ENCODE data around the gene AHRR.

The AHRR gene

DNA sequence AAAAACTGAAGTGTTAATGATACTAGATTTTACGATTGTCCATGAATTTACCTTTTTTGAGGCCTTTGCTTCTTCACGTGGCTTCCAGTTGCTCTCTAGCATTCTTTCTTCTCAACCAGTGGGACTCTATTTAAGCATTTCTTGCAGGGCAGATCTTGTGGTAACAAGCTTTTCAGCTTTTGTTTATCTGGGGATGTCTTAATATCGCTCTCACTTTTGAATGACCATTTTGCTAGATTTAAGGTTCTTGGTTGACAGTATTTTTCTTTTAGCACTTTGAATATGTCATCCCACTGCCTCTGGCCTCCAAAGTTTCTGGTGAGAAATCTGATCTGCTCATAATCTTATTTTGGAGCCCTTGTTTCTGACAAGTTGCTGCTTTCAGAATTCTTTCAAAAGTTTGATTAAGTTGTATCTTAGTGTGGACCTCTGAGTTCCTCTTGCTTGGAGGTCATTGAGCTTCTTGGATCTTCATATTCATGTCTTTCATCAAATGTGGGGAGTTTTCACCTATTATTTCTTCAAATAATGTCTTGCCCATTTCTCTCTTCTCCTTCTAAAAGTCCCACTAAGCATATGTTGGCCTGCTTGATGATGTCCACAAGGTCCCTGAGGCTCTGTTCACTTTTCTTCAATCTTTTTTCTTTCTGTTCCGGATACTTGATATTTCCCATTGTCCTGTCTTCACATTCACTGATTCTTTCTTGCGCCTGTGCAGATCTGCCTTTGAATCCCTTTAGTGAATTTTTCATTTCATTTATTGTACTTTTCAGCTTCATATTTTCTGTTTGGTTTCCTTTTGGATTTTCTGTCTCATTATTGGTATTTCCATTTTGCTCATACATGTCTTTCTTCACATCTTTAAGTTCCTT, 130.3 kb downstream of the AHRR start:
- no peak for DNase-seq (ENCODE audit: low read depth, low spot score)

DNA sequence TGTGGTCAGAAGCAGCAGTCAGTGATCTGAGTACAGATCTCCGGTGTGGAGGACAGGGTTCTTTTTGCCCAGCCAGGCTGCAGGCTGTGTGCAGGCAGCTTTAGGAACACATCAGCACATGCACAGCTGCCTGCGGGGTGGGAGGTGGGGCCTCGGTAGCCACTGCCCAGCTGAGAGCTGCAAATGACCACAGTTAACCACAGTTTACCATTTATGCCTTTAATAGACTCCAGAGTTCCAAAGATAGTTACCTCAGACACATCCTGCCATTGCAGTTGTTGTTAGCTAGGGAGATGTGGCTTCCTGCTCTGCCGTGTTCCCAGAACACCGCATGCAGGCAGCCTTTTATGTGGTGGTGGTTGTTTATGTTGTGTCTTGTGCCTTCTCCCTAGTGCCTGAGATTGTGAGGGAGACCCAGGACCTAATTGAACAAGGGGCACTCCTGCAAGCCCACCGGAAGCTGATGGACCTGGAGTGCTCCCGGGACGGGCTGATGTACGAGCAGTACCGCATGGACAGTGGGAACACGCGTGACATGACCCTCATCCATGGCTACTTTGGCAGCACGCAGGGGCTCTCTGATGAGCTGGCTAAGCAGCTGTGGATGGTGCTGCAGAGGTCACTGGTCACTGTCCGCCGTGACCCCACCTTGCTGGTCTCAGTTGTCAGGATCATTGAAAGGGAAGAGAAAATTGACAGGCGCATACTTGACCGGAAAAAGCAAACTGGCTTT, 131.6 kb downstream of the AHRR start:
- H3K4me3 ChIP-seq (ENCODE audit: low read depth, low read length), result no peak overlapping the region
- TF ChIP-seq CTCF (IDR thresholded peaks at IDR 0.05; ENCODE audit: low read depth, low read length), result no peak
- in situ Hi-C loops (cut with HindIII; ENCODE audit: low sequenced_read_pairs), result no loop called here
- no peak for DNase-seq (ENCODE audit: low read depth, low spot score)

More for the DNA sequence above, 130.3 kb downstream of the AHRR start:
- H3K4me3 ChIP-seq (ENCODE audit: low read depth, low read length), result no peak overlapping the region
- in situ Hi-C loops (cut with HindIII; ENCODE audit: low sequenced_read_pairs), result no loop called here
- TF ChIP-seq CTCF (IDR thresholded peaks at IDR 0.05; ENCODE audit: low read depth, low read length), result no peak

DNA sequence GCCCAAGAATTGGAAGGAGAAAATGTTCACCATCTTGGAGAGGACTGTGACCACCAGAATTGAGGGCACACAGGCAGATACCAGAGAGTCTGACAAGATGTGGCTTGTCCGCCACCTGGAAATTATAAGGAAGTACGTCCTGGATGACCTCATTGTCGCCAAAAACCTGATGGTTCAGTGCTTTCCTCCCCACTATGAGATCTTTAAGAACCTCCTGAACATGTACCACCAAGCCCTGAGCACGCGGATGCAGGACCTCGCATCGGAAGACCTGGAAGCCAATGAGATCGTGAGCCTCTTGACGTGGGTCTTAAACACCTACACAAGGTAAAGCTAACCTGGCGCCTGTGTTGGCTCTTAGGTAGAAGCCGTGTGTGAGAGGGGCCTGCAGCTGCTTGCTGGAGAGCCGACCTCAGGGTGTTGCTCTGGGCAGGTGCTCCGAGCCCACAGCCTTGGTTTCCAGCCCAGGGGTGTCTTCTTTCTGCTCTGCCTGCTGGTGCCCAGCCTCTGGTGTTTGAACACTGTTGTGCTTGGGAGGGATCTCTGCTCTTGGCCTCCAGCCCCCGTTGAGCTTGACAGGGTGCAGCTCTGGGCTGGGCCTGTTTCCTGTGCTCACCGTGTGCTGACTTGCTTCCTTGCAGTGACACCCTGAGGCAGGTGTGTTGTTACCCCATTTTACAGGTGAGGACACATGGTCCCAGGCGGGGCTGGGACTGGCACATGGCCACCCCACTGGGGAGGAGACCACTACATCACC, 132.4 kb downstream of the AHRR start:
- DNase-seq (ENCODE audit: low read depth, low spot score), result no peak
- in situ Hi-C loops (cut with HindIII; ENCODE audit: low sequenced_read_pairs), result no loop called here

GRCh38 chr5:454936-455335, 133.4 kb downstream of the AHRR start:
- H3K4me3 ChIP-seq (ENCODE audit: low read depth, low read length), result no peak overlapping the region
- in situ Hi-C loops (cut with HindIII; ENCODE audit: low sequenced_read_pairs), result no loop called here
- DNase-seq (ENCODE audit: low read depth, low spot score), result no peak
- TF ChIP-seq CTCF (IDR thresholded peaks at IDR 0.05; ENCODE audit: low read depth, low read length), result no peak

More for the DNA sequence above, 132.4 kb downstream of the AHRR start:
- no peak for TF ChIP-seq CTCF (IDR thresholded peaks at IDR 0.05; ENCODE audit: low read depth, low read length)
- H3K4me3 ChIP-seq (ENCODE audit: low read depth, low read length), result no peak overlapping the region

DNA sequence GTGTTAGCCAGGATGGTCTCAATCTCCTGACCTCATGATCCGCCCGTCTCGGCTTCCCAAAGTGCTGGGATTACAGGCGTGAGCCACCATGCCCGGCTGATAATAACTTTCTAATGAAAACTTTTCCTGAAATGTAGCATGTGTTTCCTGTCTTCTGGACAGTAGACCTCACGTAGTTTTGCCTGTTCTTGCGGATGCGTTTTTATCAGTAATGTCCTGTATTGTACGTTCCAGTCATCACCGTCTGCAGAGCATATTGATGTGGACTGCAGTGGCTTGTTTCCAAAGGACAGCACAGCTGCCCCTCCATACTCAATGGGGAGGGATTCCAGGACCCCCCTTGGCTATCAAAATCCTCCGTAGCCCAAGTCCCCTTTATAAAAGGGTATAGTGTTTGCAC, 134.3 kb downstream of the AHRR start:
- no peak for DNase-seq (ENCODE audit: low read depth, low spot score)
- H3K4me3 ChIP-seq (ENCODE audit: low read depth, low read length), result no peak overlapping the region
- no peak for TF ChIP-seq CTCF (IDR thresholded peaks at IDR 0.05; ENCODE audit: low read depth, low read length)
- in situ Hi-C loops (cut with HindIII; ENCODE audit: low sequenced_read_pairs), result no loop called here

Data from astrocyte of the spinal cord (primary cell).